Choroid plexus epithelial cell (primary cell): Measurements from ENCODE around the gene FOXRED2.

Source experiments
- DNase-seq: peaks from one replicate; pipeline ENCODE4 v3.0.0-alpha.2; 2010; ENCODE audit warnings: low read depth
- H3K4me3 ChIP-seq: 2 replicates; pipeline ENCODE4 v1.5.1; 2011; ENCODE audit warnings: low read depth, mild to moderate bottlenecking, control low read depth, low read length, moderate library complexity
- CTCF ChIP-seq: conservative IDR thresholded peaks from 2 replicates; pipeline ENCODE4 v1.5.1; 2011; ENCODE audit warnings: low read depth, mild to moderate bottlenecking, control low read depth, inconsistent platforms, low read length, moderate library complexity

FOXRED2 gene

GRCh38 chr22:36470162-36470993, 36.5 kb downstream of the FOXRED2 start:
- TF ChIP-seq CTCF: peak; percentile 98
- H3K4me3 ChIP-seq: no peak overlapping the region
- peak; percentile 95 for DNase-seq

- no peak for DNase-seq
- no peak for TF ChIP-seq CTCF
- H3K4me3 ChIP-seq: no peak overlapping the region
Observed at GRCh38 chr22:36469094-36469710, 37.6 kb downstream of the FOXRED2 start.

- no peak for TF ChIP-seq CTCF
- H3K4me3 ChIP-seq: peak overlapping the region; percentile 6
- peak; percentile 98 for DNase-seq
Observed at GRCh38 chr22:36467946-36468345, 38.9 kb downstream of the FOXRED2 start.

- peak; percentile 82 for DNase-seq
- no peak for TF ChIP-seq CTCF
- H3K4me3 ChIP-seq: no peak overlapping the region
Observed at GRCh38 chr22:36467042-36467810, 39.6 kb downstream of the FOXRED2 start.

GRCh38 chr22:36466258-36466657, 40.6 kb downstream of the FOXRED2 start:
- no peak for TF ChIP-seq CTCF
- no peak for DNase-seq
- no peak overlapping the region for H3K4me3 ChIP-seq

- TF ChIP-seq CTCF: no peak
- peak; percentile 94 for DNase-seq
- H3K4me3 ChIP-seq: no peak overlapping the region
Observed at GRCh38 chr22:36465232-36466021, 41.4 kb downstream of the FOXRED2 start.
